Neural cell (in vitro differentiated cells): ENCODE measurements around the gene GNPDA2.

Source experiments
- EP300 ChIP-seq: fragments of 450-650 bp; conservative IDR thresholded peaks from 2 replicates; pipeline ENCODE4 v1.6.1; 2014; ENCODE audit warnings: antibody characterized with exemption, mild to moderate bottlenecking, moderate library complexity; ENCODE audit not compliant: poor library complexity, severe bottlenecking
- EZH2 ChIP-seq: fragments of 200-600, 300-800 bp; shearing (Covaris generic), sonication (generic); IDR thresholded peaks from 2 replicates; pipeline ENCODE4 v1.6.1; 2014; ENCODE audit warnings: antibody characterized with exemption, low read length, borderline replicate concordance, mild to moderate bottlenecking; ENCODE audit not compliant: insufficient read depth, poor library complexity, severe bottlenecking
- MXI1 ChIP-seq: fragments of 450-650 bp; conservative IDR thresholded peaks from 2 replicates; pipeline ENCODE4 v1.6.1; 2014; ENCODE audit warnings: antibody characterized with exemption, mild to moderate bottlenecking; ENCODE audit not compliant: poor library complexity, severe bottlenecking
- POLR2AphosphoS5 ChIP-seq: IDR thresholded peaks from 2 replicates; pipeline ENCODE4 v1.6.1; 2012
- RAD21 ChIP-seq: fragments of 450-650 bp; conservative IDR thresholded peaks from 2 replicates; pipeline ENCODE4 v1.6.1; 2014; ENCODE audit warnings: antibody characterized with exemption, mild to moderate bottlenecking, moderate library complexity
- REST ChIP-seq: IDR thresholded peaks from 2 replicates; pipeline ENCODE4 v1.6.1; 2012; ENCODE audit warnings: borderline replicate concordance
- SMC3 ChIP-seq: fragments of 450-650 bp; conservative IDR thresholded peaks from 2 replicates; pipeline ENCODE4 v1.6.1; 2014; ENCODE audit warnings: antibody characterized with exemption, mild to moderate bottlenecking, moderate library complexity; ENCODE audit not compliant: poor library complexity
- TAF1 ChIP-seq: IDR thresholded peaks from 2 replicates; pipeline ENCODE4 v1.6.1; 2012; ENCODE audit warnings: low read depth
- TF ChIP-seq, protein P1 (sequence below): fragments of 450-650 bp; IDR thresholded peaks from 2 replicates; pipeline ENCODE4 v1.5.1; 2014; ENCODE audit warnings: antibody characterized with exemption, mild to moderate bottlenecking, moderate library complexity; ENCODE audit not compliant: poor library complexity, severe bottlenecking

- TF ChIP-seq, protein P1, sequence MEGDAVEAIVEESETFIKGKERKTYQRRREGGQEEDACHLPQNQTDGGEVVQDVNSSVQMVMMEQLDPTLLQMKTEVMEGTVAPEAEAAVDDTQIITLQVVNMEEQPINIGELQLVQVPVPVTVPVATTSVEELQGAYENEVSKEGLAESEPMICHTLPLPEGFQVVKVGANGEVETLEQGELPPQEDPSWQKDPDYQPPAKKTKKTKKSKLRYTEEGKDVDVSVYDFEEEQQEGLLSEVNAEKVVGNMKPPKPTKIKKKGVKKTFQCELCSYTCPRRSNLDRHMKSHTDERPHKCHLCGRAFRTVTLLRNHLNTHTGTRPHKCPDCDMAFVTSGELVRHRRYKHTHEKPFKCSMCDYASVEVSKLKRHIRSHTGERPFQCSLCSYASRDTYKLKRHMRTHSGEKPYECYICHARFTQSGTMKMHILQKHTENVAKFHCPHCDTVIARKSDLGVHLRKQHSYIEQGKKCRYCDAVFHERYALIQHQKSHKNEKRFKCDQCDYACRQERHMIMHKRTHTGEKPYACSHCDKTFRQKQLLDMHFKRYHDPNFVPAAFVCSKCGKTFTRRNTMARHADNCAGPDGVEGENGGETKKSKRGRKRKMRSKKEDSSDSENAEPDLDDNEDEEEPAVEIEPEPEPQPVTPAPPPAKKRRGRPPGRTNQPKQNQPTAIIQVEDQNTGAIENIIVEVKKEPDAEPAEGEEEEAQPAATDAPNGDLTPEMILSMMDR: no peak
- TF ChIP-seq TAF1 (no peak), EP300 (no peak), REST (no peak), MXI1 (no peak), POLR2AphosphoS5 (no peak), RAD21 (no peak), EZH2 (no peak), SMC3 (no peak)
Measured at GRCh38 chr4:44725166-44725565, 1.2 kb downstream of the GNPDA2 start.
